Activated gamma-delta T cell treated with Interleukin-2 at 50 U/mL for 16 hours (primary cell): Measurements from ENCODE around the gene LEMD1.

Source experiments
- DNase-seq: peaks from one replicate; pipeline ENCODE4 v3.0.0-alpha.2; 2020

The LEMD1 gene

DNA sequence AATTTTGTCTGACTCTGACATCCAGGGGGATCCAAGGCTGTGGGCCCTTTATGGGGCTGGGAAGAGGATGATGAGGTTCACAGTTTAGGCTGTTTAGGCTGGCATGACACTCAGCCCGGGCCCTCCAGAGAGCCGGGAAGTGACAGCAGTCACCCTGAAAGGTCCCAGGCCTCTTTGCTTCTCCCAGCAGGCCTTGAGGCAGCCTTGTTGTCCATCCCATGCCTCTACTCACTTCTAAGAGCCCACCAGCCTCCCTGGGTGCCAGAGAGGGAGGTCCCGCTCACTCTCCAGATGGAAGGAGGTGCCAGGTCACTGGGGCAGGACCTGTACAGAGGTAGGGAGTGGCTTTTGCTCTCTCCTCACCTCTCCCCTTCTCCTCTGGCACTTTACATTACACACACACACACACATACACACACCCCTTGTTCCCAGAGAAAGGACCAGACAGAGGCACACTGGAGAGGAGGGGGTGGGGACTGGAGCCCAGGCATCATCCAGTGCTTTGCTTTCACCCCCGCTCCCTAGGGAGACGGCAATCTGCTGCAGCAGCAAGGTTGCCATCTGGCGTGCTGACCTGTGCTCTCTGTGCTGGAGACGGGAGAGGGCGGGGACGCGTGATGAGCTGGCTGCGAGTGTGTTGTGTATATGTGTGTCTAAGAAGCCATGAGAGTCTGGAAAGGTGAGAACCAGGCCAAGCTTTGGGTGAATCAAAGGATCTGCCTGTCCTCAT is 69.7 kb downstream of the LEMD1 start:
- no peak for DNase-seq

DNA sequence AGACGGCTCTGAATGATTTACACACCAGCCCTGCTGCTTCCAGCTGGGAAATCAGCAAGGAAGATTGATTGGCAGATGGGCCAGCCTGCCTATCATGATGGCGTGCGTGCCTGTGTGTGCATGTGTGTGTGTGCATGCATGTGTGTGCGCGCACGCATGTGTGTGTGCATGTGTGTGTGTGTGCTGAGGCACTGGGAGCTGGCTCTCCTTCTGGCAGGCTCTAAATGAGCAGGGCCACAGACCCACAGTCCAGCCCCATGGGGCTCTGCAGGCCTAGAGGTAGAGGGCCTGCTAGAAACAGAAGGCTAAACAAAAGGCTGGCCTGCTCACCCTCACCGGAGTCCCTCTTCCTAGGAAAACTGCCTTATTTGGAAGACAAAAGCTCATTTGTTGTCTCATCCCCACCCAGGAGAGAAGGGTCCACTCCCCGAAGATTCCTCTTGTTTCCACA is 71.1 kb downstream of the LEMD1 start:
- no peak for DNase-seq

DNA sequence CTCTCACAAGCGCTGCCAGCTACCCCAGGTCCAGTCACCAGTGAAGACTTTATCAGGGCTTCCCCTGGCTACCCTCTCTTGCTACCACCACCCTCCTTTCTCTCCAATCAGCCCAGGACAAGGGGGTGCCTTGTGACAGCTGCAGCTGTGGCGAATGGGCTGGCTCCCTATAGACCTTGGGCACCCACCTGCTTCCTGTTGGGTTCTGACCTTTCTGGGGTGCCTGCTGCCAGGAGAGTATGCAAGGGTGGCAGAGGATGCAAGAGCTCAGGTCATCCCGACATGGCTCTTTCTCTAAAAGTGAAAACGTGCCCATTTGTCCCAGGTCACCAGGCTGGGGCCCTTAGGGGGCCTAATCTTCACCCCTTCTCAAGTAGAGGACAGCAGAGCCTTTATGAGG is 71.7 kb downstream of the LEMD1 start:
- DNase-seq = no peak

- no peak for DNase-seq
Measured at GRCh38 chr1:205348554-205349487, 73.0 kb downstream of the LEMD1 start.

DNA sequence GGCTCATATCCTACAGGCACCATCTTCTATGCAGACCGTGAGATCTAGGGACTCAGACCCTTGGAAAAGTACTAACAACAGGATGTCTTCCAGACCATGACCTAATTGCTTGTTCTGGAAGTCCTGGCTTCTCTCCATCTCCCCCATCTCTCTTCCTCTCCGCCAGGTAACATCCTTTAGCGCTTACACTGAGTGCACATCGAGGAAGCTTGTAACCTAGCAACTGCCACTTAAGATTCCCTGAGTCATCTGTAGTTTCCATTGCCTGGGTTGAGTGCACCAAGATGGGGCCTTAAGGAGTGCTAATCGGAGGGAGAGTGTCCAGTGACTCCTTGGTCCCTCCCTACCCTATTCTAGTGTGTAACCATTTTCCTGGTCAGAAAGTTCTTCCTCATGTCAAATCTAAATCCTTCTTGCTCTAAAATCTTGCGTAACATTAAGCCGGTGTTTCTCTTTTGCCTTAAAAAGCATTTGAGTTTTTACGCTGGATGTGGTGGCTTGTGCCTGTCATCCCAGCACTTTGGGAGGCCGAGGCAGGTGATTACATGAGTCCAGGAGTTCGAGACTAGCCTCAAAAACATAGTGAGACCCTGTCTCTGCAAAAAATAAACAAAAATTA is 74.8 kb downstream of the LEMD1 start:
- no peak for DNase-seq

- no peak for DNase-seq
Measured at GRCh38 chr1:205345761-205346160, 76.1 kb downstream of the LEMD1 start.

DNA sequence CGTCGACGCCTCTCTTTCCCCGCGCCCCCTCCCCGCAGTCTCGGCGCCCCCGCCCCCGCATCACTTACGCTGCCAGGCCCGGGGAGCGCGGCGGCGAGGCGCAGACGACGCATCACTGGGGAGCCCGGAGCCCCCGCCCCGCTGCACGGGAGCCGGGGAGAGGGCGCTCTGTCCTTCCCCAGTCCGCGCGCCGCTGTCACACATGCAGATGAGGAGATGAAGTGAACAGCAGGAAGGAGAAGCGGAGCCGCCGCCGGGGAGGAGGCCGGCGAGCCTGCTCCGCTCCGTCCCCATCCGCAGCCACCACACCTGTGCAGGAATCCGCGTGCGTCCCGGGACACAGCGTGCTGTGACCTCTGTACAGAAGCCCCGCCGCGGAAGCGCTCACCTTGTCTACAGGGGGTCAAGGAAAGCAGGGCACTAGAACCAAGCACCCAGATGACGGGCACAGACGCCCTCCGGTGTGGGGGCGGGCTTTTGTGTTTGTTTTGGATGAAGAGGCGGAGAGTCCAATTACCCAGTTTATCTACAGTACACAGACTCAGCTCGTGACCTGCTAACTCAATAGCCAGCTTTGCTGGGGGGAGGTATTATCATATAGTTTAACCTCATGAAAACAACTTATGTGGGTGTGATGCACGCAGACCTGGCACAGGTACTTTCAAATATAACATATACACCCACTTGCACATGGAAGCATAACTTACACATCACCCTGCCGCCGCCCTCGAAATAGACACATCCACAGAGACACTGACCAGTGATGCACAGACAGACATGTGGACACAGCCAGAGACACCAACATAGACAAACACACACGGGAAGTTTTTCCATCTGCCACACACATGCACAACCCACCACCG is 77.6 kb downstream of the LEMD1 start:
- peak; percentile 28 for DNase-seq

DNA sequence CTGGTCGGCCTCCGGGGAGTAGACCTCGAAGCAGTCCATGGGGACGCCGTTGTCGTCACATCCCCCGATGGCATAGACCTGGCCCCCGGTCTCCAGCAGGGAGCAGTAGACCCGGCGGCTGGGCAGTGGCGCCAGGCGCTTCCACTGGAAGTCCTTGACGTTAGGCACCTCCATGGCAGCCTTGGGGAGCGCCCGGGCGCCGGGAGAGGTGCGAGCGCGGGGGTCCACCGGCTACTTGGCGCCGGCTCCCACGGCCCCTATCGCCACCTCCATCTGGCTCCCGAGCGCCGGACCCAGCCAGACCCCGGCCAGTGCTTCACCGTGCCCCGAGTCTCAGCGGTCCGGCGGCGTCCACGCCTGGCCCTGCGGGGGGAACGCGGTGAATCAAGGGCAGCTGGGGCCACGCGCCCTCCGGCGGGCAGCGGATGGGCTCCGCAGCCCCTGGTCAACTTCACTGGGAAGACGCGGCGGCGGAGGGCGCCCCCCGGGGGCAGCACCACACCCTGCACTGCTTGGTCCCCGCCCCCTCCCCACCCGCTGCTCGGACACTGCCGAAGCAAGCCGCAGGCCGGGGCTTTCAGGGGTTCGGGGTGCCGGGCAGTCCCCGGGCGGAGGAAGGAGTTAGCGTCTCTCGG is 78.3 kb downstream of the LEMD1 start:
- DNase-seq = no peak

GRCh38 chr1:205342986-205343385 is 78.9 kb downstream of the LEMD1 start:
- DNase-seq = no peak

- no peak for DNase-seq
Measured at GRCh38 chr1:205340676-205341075, 81.2 kb downstream of the LEMD1 start.

- DNase-seq = no peak
Measured at GRCh38 chr1:205339717-205340116, 82.1 kb downstream of the LEMD1 start.

DNA sequence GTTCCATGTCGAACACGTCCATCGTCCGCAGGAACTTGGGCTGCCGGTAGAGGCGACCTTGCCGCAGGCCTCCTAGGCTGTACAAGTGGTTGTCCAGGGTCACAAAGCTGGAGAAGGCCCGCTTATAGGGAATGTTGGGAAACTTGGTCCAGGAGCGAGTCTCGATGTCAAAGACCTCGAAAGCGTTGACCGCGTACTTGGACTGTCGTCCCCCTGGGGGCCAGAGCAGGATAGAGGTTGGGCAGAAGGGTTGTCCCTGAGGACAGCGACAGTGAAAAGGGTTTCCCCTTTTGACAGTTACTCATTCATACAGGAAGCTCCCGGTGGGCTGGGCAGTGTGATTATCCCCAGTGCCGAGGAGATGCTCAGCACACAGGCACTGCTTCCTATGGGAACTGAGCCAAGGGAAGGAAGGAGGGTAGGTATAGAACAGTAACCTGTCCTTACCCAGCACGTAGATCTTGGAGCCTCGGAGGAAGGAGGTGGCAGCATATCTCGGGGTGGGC is 82.6 kb downstream of the LEMD1 start:
- no peak for DNase-seq

DNA sequence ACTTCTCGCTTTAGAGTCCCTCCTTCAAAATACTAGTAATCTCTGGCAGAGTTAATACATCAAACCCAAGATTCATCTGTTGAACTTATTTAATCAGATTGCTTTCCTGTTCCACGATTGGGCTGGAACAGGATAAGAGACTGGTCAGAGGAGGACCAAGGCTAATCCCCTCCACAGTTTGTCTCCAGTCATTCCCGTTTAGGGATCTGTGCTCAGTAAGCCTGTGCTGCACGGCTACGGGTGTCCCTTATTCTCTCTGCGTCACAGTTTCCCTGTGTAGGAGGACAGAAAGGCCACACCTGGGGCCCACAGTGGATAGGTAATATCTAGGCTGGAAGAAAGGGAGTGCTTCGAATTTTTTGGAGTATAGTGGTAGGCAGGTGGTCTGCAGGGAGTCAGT is 83.8 kb downstream of the LEMD1 start:
- DNase-seq = no peak

GRCh38 chr1:205337481-205337880 is 84.4 kb downstream of the LEMD1 start:
- DNase-seq = no peak

- DNase-seq = peak; percentile 71
Measured at GRCh38 chr1:205335692-205336091, 86.2 kb downstream of the LEMD1 start.

GRCh38 chr1:205332015-205332791 is 89.7 kb downstream of the LEMD1 start:
- DNase-seq = no peak
